ENCODE measurements around the gene CXCL11. TPM values are rescaled to one million over a fixed set of nuclear protein-coding genes. Genes with fewer than 3 reads are reported as not detected.

The CXCL11 gene
- total and polyA plus RNA-seq, 9 of the 15 experiments (the other 6 are each of a cell fraction or from before 2014, with no cell fraction given) = 2.1 to 9.1 (median 4.5) TPM

DNA sequence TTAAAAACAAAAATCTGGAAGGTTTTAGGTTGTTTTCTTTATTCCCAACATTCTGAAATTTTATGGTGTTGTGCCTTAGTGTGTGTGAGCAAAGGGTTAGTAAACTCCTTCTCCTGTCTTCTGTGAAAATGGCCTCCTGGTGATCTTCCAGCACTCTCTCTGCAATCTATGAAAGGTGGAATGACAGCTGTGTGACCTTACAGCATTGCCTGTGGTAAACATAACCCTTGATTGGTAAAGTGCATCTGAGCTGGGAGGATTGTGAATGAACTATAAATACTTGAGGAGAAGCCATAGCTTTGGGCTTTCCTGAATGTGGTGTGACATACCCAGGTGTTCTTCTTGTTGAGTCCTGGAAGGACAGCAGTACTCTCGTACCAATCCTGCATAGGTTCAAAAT is 48.7 kb upstream of the CXCL11 start:
- H3K9me3 ChIP-seq (replicated peaks; ENCODE audit: control insufficient read depth, insufficient read depth, low read depth, low read length) = no peaks in the 10 kb centered on the region
- in situ Hi-C loops (cut with MboI) = no loop called here
- TF ChIP-seq CBFA2T3 (IDR thresholded peaks at IDR 0.05) = peak; percentile 47; the same call in 1 of the 2 replicates
- TF ChIP-seq, protein P1, sequence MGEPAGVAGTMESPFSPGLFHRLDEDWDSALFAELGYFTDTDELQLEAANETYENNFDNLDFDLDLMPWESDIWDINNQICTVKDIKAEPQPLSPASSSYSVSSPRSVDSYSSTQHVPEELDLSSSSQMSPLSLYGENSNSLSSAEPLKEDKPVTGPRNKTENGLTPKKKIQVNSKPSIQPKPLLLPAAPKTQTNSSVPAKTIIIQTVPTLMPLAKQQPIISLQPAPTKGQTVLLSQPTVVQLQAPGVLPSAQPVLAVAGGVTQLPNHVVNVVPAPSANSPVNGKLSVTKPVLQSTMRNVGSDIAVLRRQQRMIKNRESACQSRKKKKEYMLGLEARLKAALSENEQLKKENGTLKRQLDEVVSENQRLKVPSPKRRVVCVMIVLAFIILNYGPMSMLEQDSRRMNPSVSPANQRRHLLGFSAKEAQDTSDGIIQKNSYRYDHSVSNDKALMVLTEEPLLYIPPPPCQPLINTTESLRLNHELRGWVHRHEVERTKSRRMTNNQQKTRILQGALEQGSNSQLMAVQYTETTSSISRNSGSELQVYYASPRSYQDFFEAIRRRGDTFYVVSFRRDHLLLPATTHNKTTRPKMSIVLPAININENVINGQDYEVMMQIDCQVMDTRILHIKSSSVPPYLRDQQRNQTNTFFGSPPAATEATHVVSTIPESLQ (CRISPR knock-in tag; IDR thresholded peaks at IDR 0.05) = no peak
- TF ChIP-seq, protein P2, sequence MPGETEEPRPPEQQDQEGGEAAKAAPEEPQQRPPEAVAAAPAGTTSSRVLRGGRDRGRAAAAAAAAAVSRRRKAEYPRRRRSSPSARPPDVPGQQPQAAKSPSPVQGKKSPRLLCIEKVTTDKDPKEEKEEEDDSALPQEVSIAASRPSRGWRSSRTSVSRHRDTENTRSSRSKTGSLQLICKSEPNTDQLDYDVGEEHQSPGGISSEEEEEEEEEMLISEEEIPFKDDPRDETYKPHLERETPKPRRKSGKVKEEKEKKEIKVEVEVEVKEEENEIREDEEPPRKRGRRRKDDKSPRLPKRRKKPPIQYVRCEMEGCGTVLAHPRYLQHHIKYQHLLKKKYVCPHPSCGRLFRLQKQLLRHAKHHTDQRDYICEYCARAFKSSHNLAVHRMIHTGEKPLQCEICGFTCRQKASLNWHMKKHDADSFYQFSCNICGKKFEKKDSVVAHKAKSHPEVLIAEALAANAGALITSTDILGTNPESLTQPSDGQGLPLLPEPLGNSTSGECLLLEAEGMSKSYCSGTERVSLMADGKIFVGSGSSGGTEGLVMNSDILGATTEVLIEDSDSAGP (CRISPR knock-in tag; IDR thresholded peaks at IDR 0.05) = no peak
- DNase-seq (ENCODE audit: extremely low read depth in 1 of 4, low spot score in 3 of 4) = peak in 1 of 4 experiments; percentile 36
- no peak for FAIRE-seq
- intact Hi-C loops (cut with micrococcal nuclease) = no loop called here
- no peaks in the 10 kb centered on the region for H3K27me3 ChIP-seq (ENCODE audit: control insufficient read depth in 2 of 2, insufficient read depth in 2 of 2, low read length in 2 of 2)
- no peak overlapping the region for H3K4me2 ChIP-seq (ENCODE audit: insufficient read depth, low read length)
- no peak overlapping the region for H3K9ac ChIP-seq (ENCODE audit: insufficient read depth in 1 of 2, low read depth in 2 of 2, low read length in 2 of 2)
- WGBS (ENCODE audit: insufficient coverage, low coverage, missing lambda C conversion rate) = 21% methylated on average over 1 of the region's 1 CpG
- CTCF ChIA-PET (ENCODE audit: low intra/inter-chr PET ratio) = no interaction called here
- no peak for ATAC-seq
- H3K4me3 ChIP-seq = no peak overlapping the region
- no peak overlapping the region for H2AFZ ChIP-seq (ENCODE audit: low read depth, low read length)
- H3K79me2 ChIP-seq (ENCODE audit: control insufficient read depth, insufficient read depth, low read length) = no peaks in the 10 kb centered on the region
- H3K9me1 ChIP-seq (ENCODE audit: control insufficient read depth, insufficient read depth, low read length) = no peaks in the 10 kb centered on the region
- H3K36me3 ChIP-seq (ENCODE audit: control insufficient read depth, insufficient read depth, low read length) = no peaks in the 10 kb centered on the region
- no peaks in the 10 kb centered on the region for H4K20me1 ChIP-seq (replicated peaks; ENCODE audit: control insufficient read depth, insufficient read depth, low read length)
- peaks cover 0 to 3% of the 10 kb centered on the region in 2 experiments; a peak in 2 of 5 replicates for H3K4me1 ChIP-seq (replicated peaks in 1 of 2; ENCODE audit: control insufficient read depth in 2 of 2, insufficient read depth in 2 of 2, low read length in 2 of 2)
- no peak overlapping the region for H3K27ac ChIP-seq (ENCODE audit: extremely low read depth, low read depth, low read length)
- no TSS peak for BruUV-seq (replicated peaks)
- POLR2A ChIA-PET = interaction anchor here (0.6 kb wide), 1 partner anchor 1020 kb away, joined by 3 read pairs; no protein-coding TSS in a partner anchor
